ENCODE results near the gene MPP3. TPM values are rescaled to one million over a fixed set of nuclear protein-coding genes. Genes with fewer than 3 reads are reported as not detected.

The MPP3 gene
- total and polyA plus RNA-seq, 9 donors, result 2.7 to 17.2 (median 3.1) TPM

DNA sequence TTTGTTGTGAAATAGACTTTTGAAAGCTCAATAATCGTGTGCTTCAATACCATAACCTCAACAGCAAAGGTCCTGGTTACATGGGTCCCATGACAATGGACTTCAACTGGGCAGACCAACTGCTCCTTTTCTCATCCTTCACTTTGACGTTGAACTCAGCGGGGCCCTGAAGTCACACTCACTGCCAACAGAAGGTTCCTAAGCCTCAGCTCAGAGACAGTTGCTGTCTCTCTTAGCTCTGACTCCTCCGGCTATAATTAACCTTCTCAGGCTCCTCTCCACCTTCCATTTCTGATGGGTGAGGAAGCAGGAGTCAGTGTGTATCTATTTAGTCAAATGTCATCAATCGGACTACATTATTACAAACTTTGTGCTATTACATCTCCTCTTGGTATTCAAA lies 23.8 kb downstream of the MPP3 start:
- Histone ChIP-seq H3K4me1 (ENCODE audit: insufficient read depth) (no peaks in the 10 kb centered on the region), H3K27me3 (no peaks in the 10 kb centered on the region), H3K36me3 (no peaks in the 10 kb centered on the region), H3K9me3 (no peaks in the 10 kb centered on the region), H3K4me3 (no peak overlapping the region), H3K27ac (no peak overlapping the region)
- DNase-seq, result no peak
- 92 to 94% (median 94%) methylated on average over 5 of the region's 5 CpGs for WGBS, 3 donors
- no peak for TF ChIP-seq POLR2A (IDR thresholded peaks at IDR 0.05)
- TF ChIP-seq EP300 (IDR thresholded peaks at IDR 0.05), result no peak
- no peak for TF ChIP-seq CTCF (IDR thresholded peaks at IDR 0.05)
- intact Hi-C loops (cut with DNase I), result no loop called here

DNA sequence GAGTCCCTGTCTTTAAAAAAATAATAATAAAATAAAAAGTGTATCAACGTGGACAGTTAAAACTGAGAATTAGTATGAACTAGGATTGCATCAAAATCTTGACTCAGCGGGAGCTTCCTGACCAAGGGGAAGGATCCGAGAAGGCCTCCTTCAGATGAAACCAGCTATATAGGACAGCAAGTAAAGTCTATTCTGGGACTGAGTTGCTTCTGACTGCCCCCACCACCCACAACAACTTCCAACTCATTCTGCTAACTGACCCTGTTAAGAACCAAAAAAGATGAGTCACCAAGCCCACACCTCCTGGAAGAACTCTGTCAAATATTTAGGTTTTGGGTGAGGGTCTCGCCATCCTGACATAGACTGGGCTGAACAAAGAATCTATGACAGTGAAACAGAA lies 24.9 kb downstream of the MPP3 start:
- 95 to 97% (median 97%) methylated on average over 4 of the region's 4 CpGs for WGBS, 3 donors
- Histone ChIP-seq H3K27me3 (no peaks in the 10 kb centered on the region), H3K9me3 (no peaks in the 10 kb centered on the region), H3K27ac (no peak overlapping the region), H3K4me1 (ENCODE audit: insufficient read depth) (no peaks in the 10 kb centered on the region), H3K4me3 (no peak overlapping the region), H3K36me3 (no peaks in the 10 kb centered on the region)
- TF ChIP-seq EP300 (IDR thresholded peaks at IDR 0.05) (no peak), POLR2A (IDR thresholded peaks at IDR 0.05) (no peak), CTCF (IDR thresholded peaks at IDR 0.05) (no peak)
- intact Hi-C loops (cut with DNase I), result no loop called here
- no peak for DNase-seq

GRCh38 chr17:43805117-43805516 lies 27.8 kb downstream of the MPP3 start:
- H3K9me3 ChIP-seq, result no peaks in the 10 kb centered on the region
- no peak for DNase-seq
- TF ChIP-seq POLR2A (IDR thresholded peaks at IDR 0.05) (no peak), CTCF (IDR thresholded peaks at IDR 0.05) (no peak), EP300 (IDR thresholded peaks at IDR 0.05) (no peak)
- intact Hi-C loops (cut with DNase I), result no loop called here
- no peaks in the 10 kb centered on the region for H3K27me3 ChIP-seq
- H3K36me3 ChIP-seq, result no peaks in the 10 kb centered on the region
- no peaks in the 10 kb centered on the region for H3K4me1 ChIP-seq (ENCODE audit: insufficient read depth)
- no peak overlapping the region for H3K27ac ChIP-seq
- no peak overlapping the region for H3K4me3 ChIP-seq

DNA sequence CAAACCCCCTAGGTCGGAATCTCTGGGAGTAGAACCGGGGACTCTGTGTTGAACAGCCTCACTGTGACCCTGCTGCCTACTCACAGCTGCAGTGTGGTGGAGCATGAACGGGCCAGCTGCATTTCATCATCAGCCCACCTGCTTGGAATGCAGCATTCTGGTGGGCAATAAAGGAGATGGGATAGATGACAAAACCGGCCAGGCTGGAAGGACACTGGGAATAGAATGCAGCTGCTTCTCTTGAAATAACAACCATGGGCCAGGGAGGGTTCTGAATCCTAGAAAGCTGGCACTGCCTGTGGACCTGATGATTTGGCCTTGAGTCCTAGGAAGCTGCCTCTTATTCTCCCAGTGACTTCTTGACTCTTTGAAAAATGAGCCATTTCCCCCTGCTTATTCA lies 29.2 kb downstream of the MPP3 start:
- intact Hi-C loops (cut with DNase I), result no loop called here
- no peak for DNase-seq
- no peaks in the 10 kb centered on the region for H3K9me3 ChIP-seq
- 21 to 30% (median 25%) methylated on average over 4 of the region's 4 CpGs for WGBS, 3 donors
- TF ChIP-seq POLR2A (IDR thresholded peaks at IDR 0.05) (no peak), CTCF (IDR thresholded peaks at IDR 0.05) (no peak), EP300 (IDR thresholded peaks at IDR 0.05) (no peak)
- H3K4me3 ChIP-seq, result no peak overlapping the region
- no peaks in the 10 kb centered on the region for H3K4me1 ChIP-seq (ENCODE audit: insufficient read depth)
- no peaks in the 10 kb centered on the region for H3K36me3 ChIP-seq
- H3K27me3 ChIP-seq, result no peaks in the 10 kb centered on the region
- H3K27ac ChIP-seq, result no peak overlapping the region

GRCh38 chr17:43801844-43802243 lies 31.1 kb downstream of the MPP3 start:
- Histone ChIP-seq H3K9me3 (no peaks in the 10 kb centered on the region), H3K27ac (no peak overlapping the region), H3K36me3 (no peaks in the 10 kb centered on the region), H3K27me3 (no peaks in the 10 kb centered on the region), H3K4me1 (ENCODE audit: insufficient read depth) (no peaks in the 10 kb centered on the region), H3K4me3 (no peak overlapping the region)
- no peak for DNase-seq
- WGBS, 3 donors, result 86 to 87% (median 87%) methylated on average over 3 of the region's 3 CpGs
- no peak for TF ChIP-seq POLR2A (IDR thresholded peaks at IDR 0.05)
- TF ChIP-seq CTCF (IDR thresholded peaks at IDR 0.05), result no peak
- no peak for TF ChIP-seq EP300 (IDR thresholded peaks at IDR 0.05)
- intact Hi-C loops (cut with DNase I), result no loop called here

Data from ovary (tissue), 9 donors.